H9 (cell line): Measurements from ENCODE around the gene TMEM79. TPM values are rescaled to one million over a fixed set of nuclear protein-coding genes. Genes with fewer than 3 reads are reported as not detected.

Experiments used
- DNase-seq: peaks from one replicate; pipeline ENCODE4 v3.0.0-alpha.2; 2017
- H2AFZ ChIP-seq: one replicate; pipeline ENCODE4 v1.6.1; 2013; ENCODE audit warnings: mild to moderate bottlenecking, low read length, control low read depth, moderate library complexity
- H2AK5ac ChIP-seq: 2 replicates; pipeline ENCODE4 v1.6.1; 2013; ENCODE audit warnings: low read length, control low read depth, mixed read lengths; ENCODE audit not compliant: insufficient read length
- H2BK120ac ChIP-seq: one replicate; pipeline ENCODE4 v1.6.1; 2013; ENCODE audit warnings: low read depth, mild to moderate bottlenecking, low read length, control low read depth, inconsistent platforms; ENCODE audit not compliant: poor library complexity, severe bottlenecking
- H2BK12ac ChIP-seq: 2 replicates; pipeline ENCODE4 v1.6.1; 2013; ENCODE audit warnings: low read length, control low read depth, mixed read lengths, low read depth; ENCODE audit not compliant: insufficient read length
- H2BK15ac ChIP-seq: 2 replicates; pipeline ENCODE4 v1.6.1; 2013; ENCODE audit warnings: low read depth, low read length, control low read depth
- H2BK20ac ChIP-seq: one replicate; pipeline ENCODE4 v1.6.1; 2013; ENCODE audit warnings: low read depth, mild to moderate bottlenecking, low read length, control low read depth, inconsistent platforms; ENCODE audit not compliant: poor library complexity, severe bottlenecking
- H2BK5ac ChIP-seq: 2 replicates; pipeline ENCODE4 v1.6.1; 2013; ENCODE audit warnings: low read length, control low read depth, mixed read lengths; ENCODE audit not compliant: insufficient read length
- H3K14ac ChIP-seq: 2 replicates; pipeline ENCODE4 v1.6.1; 2013; ENCODE audit warnings: low read length, control low read depth; ENCODE audit not compliant: insufficient read depth
- H3K18ac ChIP-seq: 2 replicates; pipeline ENCODE4 v1.6.1; 2013; ENCODE audit warnings: low read depth, mild to moderate bottlenecking, mixed read lengths, low read length, control low read depth; ENCODE audit not compliant: insufficient read length
- H3K23ac ChIP-seq: 2 replicates; pipeline ENCODE4 v1.6.1; 2013; ENCODE audit warnings: low read length, control low read depth, mixed read lengths, low read depth; ENCODE audit not compliant: insufficient read length
- H3K23me2 ChIP-seq: 2 replicates; pipeline ENCODE4 v1.6.1; 2013; ENCODE audit warnings: low read depth, mild to moderate bottlenecking, mixed read lengths, low read length, control low read depth; ENCODE audit not compliant: insufficient read length, poor library complexity, severe bottlenecking
- H3K27ac ChIP-seq: 2 replicates; pipeline ENCODE4 v1.5.1; 2013; ENCODE audit warnings: low read length, control low read depth, mixed read lengths, low read depth; ENCODE audit not compliant: insufficient read length
- H3K27me3 ChIP-seq: 2 replicates; pipeline ENCODE4 v1.6.1; 2013; ENCODE audit warnings: low read length, control low read depth, inconsistent platforms; ENCODE audit not compliant: insufficient read depth
- H3K4ac ChIP-seq: 2 replicates; pipeline ENCODE4 v1.6.1; 2013; ENCODE audit warnings: low read depth, mild to moderate bottlenecking, control low read depth, inconsistent platforms, low read length, moderate library complexity
- H3K4me1 ChIP-seq: 2 replicates; pipeline ENCODE4 v1.6.1; 2013; ENCODE audit warnings: low read length, control low read depth, inconsistent platforms; ENCODE audit not compliant: insufficient read depth
- H3K4me2 ChIP-seq: 2 replicates; pipeline ENCODE4 v1.6.1; 2013; ENCODE audit warnings: low read length, control low read depth, mixed read lengths; ENCODE audit not compliant: insufficient read length, insufficient read depth
- H3K56ac ChIP-seq: 2 replicates; pipeline ENCODE4 v1.6.1; 2013; ENCODE audit warnings: low read depth, mild to moderate bottlenecking, mixed read lengths, low read length, control low read depth; ENCODE audit not compliant: insufficient read length
- H3K79me1 ChIP-seq: 2 replicates; pipeline ENCODE4 v1.6.1; 2013; ENCODE audit warnings: low read depth, mild to moderate bottlenecking, moderate library complexity, low read length, control low read depth, inconsistent platforms; ENCODE audit not compliant: insufficient read depth, poor library complexity, severe bottlenecking
- H3K79me2 ChIP-seq: 2 replicates; pipeline ENCODE4 v1.6.1; 2013; ENCODE audit warnings: low read length, control low read depth, inconsistent platforms; ENCODE audit not compliant: insufficient read depth
- H3K9ac ChIP-seq: 2 replicates; pipeline ENCODE4 v1.6.1; 2013; ENCODE audit warnings: low read length, control low read depth, mixed read lengths; ENCODE audit not compliant: insufficient read length; ENCODE audit errors: extremely low read depth
- H3K9me3 ChIP-seq: one replicate; pipeline ENCODE4 v1.6.1; 2013; ENCODE audit warnings: low read depth, low read length, inconsistent platforms; ENCODE audit not compliant: control insufficient read depth
- H3T11ph ChIP-seq: one replicate; pipeline ENCODE4 v1.6.1; 2013; ENCODE audit warnings: mild to moderate bottlenecking, low read length, control low read depth, inconsistent platforms
- H4K20me1 ChIP-seq: one replicate; pipeline ENCODE4 v1.6.1; 2013; ENCODE audit not compliant: control insufficient read depth, insufficient read length, insufficient read depth
- H4K5ac ChIP-seq: 2 replicates; pipeline ENCODE4 v1.6.1; 2013; ENCODE audit warnings: low read depth, mild to moderate bottlenecking, mixed read lengths, low read length, control low read depth; ENCODE audit not compliant: insufficient read length
- H4K8ac ChIP-seq: replicated peaks from 2 replicates; pipeline ENCODE4 v1.6.1; 2013; ENCODE audit warnings: low read length, control low read depth, mixed read lengths, low read depth; ENCODE audit not compliant: insufficient read length
- H4K91ac ChIP-seq: 2 replicates; pipeline ENCODE4 v1.6.1; 2013; ENCODE audit warnings: low read depth, mild to moderate bottlenecking, moderate library complexity, mixed read lengths, low read length, control low read depth; ENCODE audit not compliant: insufficient read length
- H3K27ac Mint-ChIP-seq, 3 experiments: 2 replicates in 2 of 3; 3 replicates in 1 of 3; pipeline ENCODE4 v1.8.0; 2020 to 2021; ENCODE audit warnings: mixed read lengths in 3 of 3, mild to moderate bottlenecking in 1 of 3, moderate library complexity in 1 of 3
- H3K27me3 Mint-ChIP-seq: 2 replicates; pipeline ENCODE4 v1.8.0; 2021; ENCODE audit warnings: low read depth, mild to moderate bottlenecking, moderate library complexity, mixed read lengths
- H3K36me3 Mint-ChIP-seq, 3 experiments: 2 replicates in 2 of 3; 3 replicates in 1 of 3; pipeline ENCODE4 v1.8.0; 2020 to 2021; ENCODE audit warnings: low read depth in 3 of 3, mixed read lengths in 3 of 3; ENCODE audit not compliant: insufficient read depth in 1 of 3
- H3K4me1 Mint-ChIP-seq, 2 experiments: 2 replicates each; pipeline ENCODE4 v1.8.0; 2020; ENCODE audit warnings: mixed read lengths in 2 of 2
- H3K4me3 Mint-ChIP-seq, 2 experiments: 2 replicates in 1 of 2; 3 replicates in 1 of 2; pipeline ENCODE4 v1.8.0; 2020 to 2021; ENCODE audit warnings: mild to moderate bottlenecking in 2 of 2, mixed read lengths in 2 of 2, moderate library complexity in 1 of 2
- H3K9me3 Mint-ChIP-seq, 2 experiments: 2 replicates in 1 of 2; 3 replicates in 1 of 2; pipeline ENCODE4 v1.8.0; 2020; ENCODE audit warnings: mild to moderate bottlenecking in 2 of 2, mixed read lengths in 2 of 2, moderate library complexity in 1 of 2
- CTCF ChIP-seq: fragments of 200-600 bp; sonication (generic); conservative IDR thresholded peaks from 3 replicates; pipeline ENCODE4 v1.8.0; 2021; ENCODE audit warnings: antibody characterized with exemption, mild to moderate bottlenecking
- WGBS: extraction: QIAGEN DNeasy Blood & Tissue Kit; methylation state at CpG from one replicate; pipeline ENCODE4 v1.1.7; 2013; ENCODE audit warnings: missing lambda C conversion rate, low lambda C conversion rate, mixed read lengths; ENCODE audit not compliant: insufficient read length; ENCODE audit errors: extremely low coverage; 5-methylcytosine and 5-hydroxymethylcytosine counted together
- total RNA-seq: library from RNA; stranded (reverse); gene quantifications from 2 replicates; pipeline ENCODE4 v1.2.1, GENCODE V29; 2021

Gene TMEM79
- total RNA-seq, 1 experiment from 2014 or later: 2.6 TPM

DNA sequence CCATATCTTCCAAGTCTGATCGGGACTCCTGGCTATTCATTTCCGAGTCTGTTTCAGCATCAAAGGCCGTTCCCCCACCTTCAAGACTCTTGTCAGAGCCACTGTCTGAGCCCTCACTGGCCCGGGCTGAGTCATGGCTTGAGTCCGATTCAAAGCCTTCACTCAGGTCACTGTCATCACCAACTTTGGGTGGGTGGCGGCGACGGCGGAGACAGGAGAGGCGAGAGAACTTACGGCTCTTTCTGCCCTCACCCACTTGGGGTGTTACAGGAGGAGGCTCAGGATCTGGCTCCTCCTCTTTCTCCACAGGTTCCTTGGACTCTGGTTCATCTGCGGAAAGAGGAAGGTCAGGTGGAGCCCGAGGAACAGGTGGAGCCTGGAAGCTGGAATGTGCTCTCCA lies 18.1 kb upstream of the TMEM79 start:
- H3K36me3 Mint-ChIP-seq: peaks cover 66 to 94% (median 78%) of the 10 kb centered on the region in 3 experiments
- no peak overlapping the region for H3K9ac ChIP-seq

More for the DNA sequence above, 18.1 kb upstream of the TMEM79 start:
- Mint-ChIP-seq H3K9me3 (no peaks in the 10 kb centered on the region), H3K4me1 (no peaks in the 10 kb centered on the region), H3K27ac (peak overlapping the region in 1 of 3 experiments; percentile 82; a peak in 1 of 7 replicates), H3K4me3 (no peak overlapping the region; a peak in 1 of 5 replicates), H3K27me3 (no peaks in the 10 kb centered on the region)
- no peak overlapping the region for H2BK15ac ChIP-seq
- H2BK120ac ChIP-seq: no peak overlapping the region
- H3K79me1 ChIP-seq: no peaks in the 10 kb centered on the region
- H3K79me2 ChIP-seq: no peaks in the 10 kb centered on the region
- no peak overlapping the region for H2BK5ac ChIP-seq
- no peaks in the 10 kb centered on the region for H3K4me1 ChIP-seq
- no peak overlapping the region for H4K91ac ChIP-seq
- no peaks in the 10 kb centered on the region for H3K23me2 ChIP-seq
- no peaks in the 10 kb centered on the region for H3K27me3 ChIP-seq
- no peak overlapping the region for H3K18ac ChIP-seq
- no peak overlapping the region for H3K27ac ChIP-seq
- no peak overlapping the region for H2BK12ac ChIP-seq
- H3K56ac ChIP-seq: no peak overlapping the region
- no peak overlapping the region for H3T11ph ChIP-seq
- H3K23ac ChIP-seq: no peak overlapping the region
- H4K5ac ChIP-seq: no peak overlapping the region
- no peak overlapping the region for H3K14ac ChIP-seq
- no peaks in the 10 kb centered on the region for H4K20me1 ChIP-seq
- no peaks in the 10 kb centered on the region for H3K9me3 ChIP-seq
- no peak overlapping the region for H2AK5ac ChIP-seq
- no peak overlapping the region for H3K4ac ChIP-seq
- WGBS: no CpG with 5 or more reads among the region's 13 CpGs
- H2AFZ ChIP-seq: no peak overlapping the region
- no peak overlapping the region for H3K4me2 ChIP-seq
- DNase-seq: no peak
- H4K8ac ChIP-seq: no peak overlapping the region
- TF ChIP-seq CTCF: no peak
- H2BK20ac ChIP-seq: no peak overlapping the region
